ENCODE measurements around the gene AKAP9.

DNA sequence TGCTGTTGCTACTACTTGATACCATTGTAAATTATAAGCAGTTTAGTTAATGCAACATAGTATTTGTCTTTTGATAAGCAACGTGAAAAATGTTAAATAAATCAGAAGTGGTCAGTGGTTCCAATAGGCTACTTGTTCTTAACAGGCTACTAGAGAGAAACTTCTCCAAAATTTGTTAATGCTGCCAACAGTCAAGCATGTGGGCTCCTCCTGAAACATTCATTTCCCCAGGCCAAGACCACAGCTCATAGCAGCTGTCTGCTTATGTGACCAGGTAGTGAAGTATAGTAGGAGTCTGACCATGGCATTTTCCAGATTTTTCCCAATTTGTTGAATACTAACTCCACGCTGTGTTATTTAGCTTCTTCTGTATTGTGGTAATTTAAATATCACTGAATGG lies 112.7 kb downstream of the AKAP9 start:
- TF ChIP-seq, protein P1, sequence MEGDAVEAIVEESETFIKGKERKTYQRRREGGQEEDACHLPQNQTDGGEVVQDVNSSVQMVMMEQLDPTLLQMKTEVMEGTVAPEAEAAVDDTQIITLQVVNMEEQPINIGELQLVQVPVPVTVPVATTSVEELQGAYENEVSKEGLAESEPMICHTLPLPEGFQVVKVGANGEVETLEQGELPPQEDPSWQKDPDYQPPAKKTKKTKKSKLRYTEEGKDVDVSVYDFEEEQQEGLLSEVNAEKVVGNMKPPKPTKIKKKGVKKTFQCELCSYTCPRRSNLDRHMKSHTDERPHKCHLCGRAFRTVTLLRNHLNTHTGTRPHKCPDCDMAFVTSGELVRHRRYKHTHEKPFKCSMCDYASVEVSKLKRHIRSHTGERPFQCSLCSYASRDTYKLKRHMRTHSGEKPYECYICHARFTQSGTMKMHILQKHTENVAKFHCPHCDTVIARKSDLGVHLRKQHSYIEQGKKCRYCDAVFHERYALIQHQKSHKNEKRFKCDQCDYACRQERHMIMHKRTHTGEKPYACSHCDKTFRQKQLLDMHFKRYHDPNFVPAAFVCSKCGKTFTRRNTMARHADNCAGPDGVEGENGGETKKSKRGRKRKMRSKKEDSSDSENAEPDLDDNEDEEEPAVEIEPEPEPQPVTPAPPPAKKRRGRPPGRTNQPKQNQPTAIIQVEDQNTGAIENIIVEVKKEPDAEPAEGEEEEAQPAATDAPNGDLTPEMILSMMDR (IDR thresholded peaks at IDR 0.05), result no peak
- TF ChIP-seq EP300 (IDR thresholded peaks at IDR 0.05) (no peak), POLR2AphosphoS5 (IDR thresholded peaks at IDR 0.05) (no peak)

Measured in suprapubic skin (tissue), 4 donors.